Nephron (organoid): ENCODE data around the gene ORM1.
A peak's percentile ranks its signal among the peaks of the same experiment; 100 is the strongest.
"Not testable (repeated sequence)": the region's sequence is repeated elsewhere in the genome, so short reads cannot be mapped to it uniquely, and the experiment has no call there.

Experiments
- H3K27ac Mint-ChIP-seq, 3 experiments: 2 replicates each; pipeline ENCODE4 v1.8.0; 2020; ENCODE audit warnings: mixed read lengths in 3 of 3, mild to moderate bottlenecking in 2 of 3, moderate library complexity in 1 of 3
- H3K27me3 Mint-ChIP-seq: 2 replicates; pipeline ENCODE4 v1.8.0; 2021; ENCODE audit warnings: low read depth, mild to moderate bottlenecking, moderate library complexity, mixed read lengths
- H3K36me3 Mint-ChIP-seq: 2 replicates; pipeline ENCODE4 v1.8.0; 2020; ENCODE audit warnings: low read depth, mixed read lengths
- H3K4me1 Mint-ChIP-seq: 2 replicates; pipeline ENCODE4 v1.8.0; 2020; ENCODE audit warnings: mixed read lengths
- H3K4me3 Mint-ChIP-seq, 3 experiments: 2 replicates each; pipeline ENCODE4 v1.8.0; 2020; ENCODE audit warnings: mild to moderate bottlenecking in 3 of 3, mixed read lengths in 3 of 3, moderate library complexity in 2 of 3
- H3K9me3 Mint-ChIP-seq: 2 replicates; pipeline ENCODE4 v1.8.0; 2020; ENCODE audit warnings: mixed read lengths
- CTCF ChIP-seq, 3 experiments: fragments of 200-600 bp; sonication (generic); IDR thresholded peaks; one replicate each; pipeline ENCODE4 v1.5.0; 2021; ENCODE audit warnings: antibody characterized with exemption in 3 of 3; ENCODE audit not compliant: unreplicated experiment in 3 of 3

ORM1 gene

GRCh38 chr9:114322831-114323531, at the start of gene ORM1:
ORM1 (plus strand) TSS chr9:114323098; CDS start chr9:114323134, 36 bp downstream.
- not testable (repeated sequence) for H3K27ac Mint-ChIP-seq, H3K4me3 Mint-ChIP-seq, H3K36me3 Mint-ChIP-seq, H3K27me3 Mint-ChIP-seq, H3K9me3 Mint-ChIP-seq, H3K4me1 Mint-ChIP-seq

- H3K9me3 Mint-ChIP-seq: no peaks in the 10 kb centered on the region
- peaks cover 4% of the 10 kb centered on the region for H3K27me3 Mint-ChIP-seq
- peaks cover 43% of the 10 kb centered on the region for H3K36me3 Mint-ChIP-seq
- H3K27ac Mint-ChIP-seq: no peak overlapping the region
- peaks cover 20% of the 10 kb centered on the region for H3K4me1 Mint-ChIP-seq
- H3K4me3 Mint-ChIP-seq: no peak overlapping the region
- TF ChIP-seq CTCF (IDR thresholded peaks at IDR 0.05; ENCODE audit: unreplicated experiment in 3 of 3): no peak
These were observed 49.4 kb upstream of the ORM1 start for GRCh38 chr9:114273461-114273881.

GRCh38 chr9:114274217-114274616, 48.7 kb upstream of the ORM1 start:
- Mint-ChIP-seq H3K36me3 (peaks cover 43% of the 10 kb centered on the region), H3K4me1 (peaks cover 23% of the 10 kb centered on the region), H3K27ac (no peak overlapping the region), H3K4me3 (no peak overlapping the region), H3K27me3 (peaks cover 4% of the 10 kb centered on the region), H3K9me3 (no peaks in the 10 kb centered on the region)
- no peak for TF ChIP-seq CTCF (IDR thresholded peaks at IDR 0.05; ENCODE audit: unreplicated experiment in 3 of 3)

- no peak for TF ChIP-seq CTCF (IDR thresholded peaks at IDR 0.05; ENCODE audit: unreplicated experiment in 3 of 3)
- H3K4me1 Mint-ChIP-seq: peaks cover 23% of the 10 kb centered on the region
- peaks cover 4% of the 10 kb centered on the region for H3K27me3 Mint-ChIP-seq
- peaks cover 45% of the 10 kb centered on the region for H3K36me3 Mint-ChIP-seq
- H3K27ac Mint-ChIP-seq: no peak overlapping the region
- H3K4me3 Mint-ChIP-seq: no peak overlapping the region
- H3K9me3 Mint-ChIP-seq: no peaks in the 10 kb centered on the region
These were observed 47.5 kb upstream of the ORM1 start for GRCh38 chr9:114275246-114276004.

DNA sequence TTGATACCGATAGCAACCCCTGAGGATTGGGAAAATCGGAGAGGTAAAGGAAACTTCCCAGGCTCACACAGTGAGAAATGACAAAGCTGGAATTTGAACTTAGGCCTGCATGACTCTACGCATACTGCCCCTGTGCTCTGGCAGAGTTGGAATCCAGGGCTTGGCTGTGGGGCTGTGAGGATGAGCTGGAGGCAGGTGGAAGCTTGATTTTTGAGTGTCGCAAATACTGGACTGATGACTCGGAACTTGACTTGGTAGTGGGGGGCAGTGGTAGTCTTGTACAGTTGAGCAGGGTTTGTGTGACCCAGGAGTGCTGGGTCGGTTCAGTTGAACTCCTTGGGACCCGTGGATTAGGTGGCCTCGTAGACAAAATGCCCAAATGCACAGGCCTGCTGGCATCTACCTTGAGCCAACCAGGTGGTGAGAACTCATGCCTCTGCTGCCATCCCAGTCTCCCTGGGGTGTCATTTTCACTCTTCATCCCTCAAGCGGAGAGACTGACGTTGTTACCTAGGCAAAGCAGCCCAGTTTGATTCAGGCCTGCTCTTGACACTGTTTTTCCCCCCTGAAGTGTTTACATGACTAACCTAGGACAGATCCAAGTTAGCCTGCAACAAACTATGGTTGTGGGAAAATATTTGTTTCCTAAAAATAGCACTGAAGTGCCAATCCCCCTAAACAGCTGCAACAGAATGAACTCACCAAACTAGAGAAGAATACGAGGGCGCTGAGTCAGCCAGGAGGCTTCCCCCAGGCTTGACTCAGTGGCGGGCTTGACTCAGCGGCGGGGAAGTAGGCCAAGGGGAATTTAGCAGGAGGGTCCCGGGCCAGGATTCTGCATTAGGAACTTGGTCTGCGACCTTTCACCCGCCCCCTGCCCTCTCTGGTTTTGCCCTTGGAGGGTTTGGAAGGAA, 45.7 kb upstream of the ORM1 start:
- peaks cover 4% of the 10 kb centered on the region for H3K27me3 Mint-ChIP-seq
- H3K4me3 Mint-ChIP-seq: peak overlapping the region in 1 of 3 experiments; percentile 12
- TF ChIP-seq CTCF (IDR thresholded peaks at IDR 0.05; ENCODE audit: unreplicated experiment in 3 of 3): no peak
- H3K36me3 Mint-ChIP-seq: peaks cover 41% of the 10 kb centered on the region
- H3K4me1 Mint-ChIP-seq: peaks cover 38% of the 10 kb centered on the region
- H3K27ac Mint-ChIP-seq: peak overlapping the region in 2 of 3 experiments; percentile 30 to 79
- no peaks in the 10 kb centered on the region for H3K9me3 Mint-ChIP-seq

GRCh38 chr9:114278356-114278755, 44.5 kb upstream of the ORM1 start:
- H3K4me3 Mint-ChIP-seq: no peak overlapping the region
- H3K27ac Mint-ChIP-seq: peak overlapping the region in 2 of 3 experiments; percentile 15 to 79
- peaks cover 4% of the 10 kb centered on the region for H3K27me3 Mint-ChIP-seq
- peaks cover 36% of the 10 kb centered on the region for H3K36me3 Mint-ChIP-seq
- H3K9me3 Mint-ChIP-seq: no peaks in the 10 kb centered on the region
- no peak for TF ChIP-seq CTCF (IDR thresholded peaks at IDR 0.05; ENCODE audit: unreplicated experiment in 3 of 3)
- peaks cover 50% of the 10 kb centered on the region for H3K4me1 Mint-ChIP-seq
